Psoas muscle (tissue), 8 donors: Measurements from ENCODE around the gene PER2. TPM values are rescaled to one million over a fixed set of nuclear protein-coding genes. Genes with fewer than 3 reads are reported as not detected.
A peak's percentile ranks its signal among the peaks of the same experiment; 100 is the strongest.

Experiments
- ATAC-seq, 4 donors: fragments of 200-7000 bp; cut with Tn5 transposase; one replicate each; pipeline ENCODE4 v1.9.1; 2020; ENCODE audit warnings: moderate library complexity in 3 of 4, mild to moderate bottlenecking in 2 of 4
- DNase-seq, 2 donors: peaks; one replicate each; pipeline ENCODE4 v3.0.0-alpha.2; 2020
- H3K27ac ChIP-seq: fragments of 200-600 bp; one replicate; pipeline ENCODE4 v1.8.0; 2022
- H3K27me3 ChIP-seq, 3 donors: fragments of 200-600 bp in 1 of 3; one replicate each; pipeline versions ENCODE4 v1.6.1 to v1.8.0; 2013 to 2022; ENCODE audit warnings: low read length in 2 of 3, mild to moderate bottlenecking in 2 of 3, moderate library complexity in 1 of 3; ENCODE audit not compliant: insufficient read depth in 3 of 3
- H3K36me3 ChIP-seq, 2 donors: fragments of 200-600 bp in 1 of 2; one replicate each; pipeline versions ENCODE4 v1.6.1 to v1.8.0; 2013 to 2022; ENCODE audit warnings: low read depth in 1 of 2, mild to moderate bottlenecking in 1 of 2, moderate library complexity in 1 of 2; ENCODE audit not compliant: insufficient read depth in 1 of 2
- H3K4me1 ChIP-seq: fragments of 200-600 bp; one replicate; pipeline ENCODE4 v1.8.0; 2022
- H3K4me3 ChIP-seq: fragments of 200-600 bp; one replicate; pipeline ENCODE4 v1.8.0; 2022; ENCODE audit warnings: mild to moderate bottlenecking
- H3K9me3 ChIP-seq: fragments of 200-600 bp; one replicate; pipeline ENCODE4 v1.8.0; 2022
- CTCF ChIP-seq: fragments of 200-600 bp; IDR thresholded peaks from one replicate; pipeline ENCODE4 v1.8.0; 2022; ENCODE audit warnings: antibody characterized with exemption
- WGBS, 3 donors: extraction: QIAGEN DNeasy Blood & Tissue Kit; methylation state at CpG; one replicate each; pipeline versions ENCODE4 v1.1.6 to v1.1.7; 2013; 5-methylcytosine and 5-hydroxymethylcytosine counted together
- intact Hi-C, 2 donors: fragments of 100-400 bp; cut with DNase I; formaldehyde crosslinking; loops; one replicate each; pipeline versions ENCODE4 v1.11.0 to v1.14.2; 2022
- polyA plus RNA-seq, 3 donors: library from polyadenylated mRNA; stranded (reverse); fragments of 200-250 nt; gene quantifications; one replicate each; pipeline ENCODE4 v1.2.3, GENCODE V29; 2013
- total RNA-seq, 4 donors: library from RNA; stranded (reverse); fragmentation: NEBNext Ultra II Directional in 2 of 4; extraction: Animal tissue kit (Norgen Biotek cat#: 25700) in 2 of 4; gene quantifications; one replicate each; pipeline versions ENCODE4 v1.2.1 to v1.2.4, GENCODE V29; 2021 to 2023
- donor health status: healthy with polysubstance abuse.
- donor health status: DM: no; HTN: no; CAD: no; lungs with moderate emphysema.
- donor health status: Bipolar disorder and iron deficiency.
- donor health status: healthy.
- donor health status: DM: yes; HTN: yes; CAD: no.
- donor health status: DM: no; HTN: no; CAD: no.
- donor health status: DM: no; HTN: no; CAD: no.
- donor health status: DM: yes; HTN: yes; CAD: no.

Gene PER2
- total and polyA plus RNA-seq, 7 donors, result 1.9 to 20.7 (median 7.8) TPM

- TF ChIP-seq CTCF, result no peak
- ATAC-seq, result peak; percentile 95 to 97 (median 96)
- 1% methylated on average over 25 to 58 of the region's 58 CpGs for WGBS, 3 donors
- intact Hi-C loops, result loop anchor here in 1 of 2 donors (1.0 kb wide), 1 partner anchor 16 kb away; no protein-coding TSS in a partner anchor
- Histone ChIP-seq H3K4me1 (peaks cover 33% of the 10 kb centered on the region), H3K4me3 (peak within 1 kb of the TSS; percentile 82), H3K36me3 (no peaks in the 10 kb centered on the region), H3K27me3 (no peaks in the 10 kb centered on the region), H3K27ac (peak within 1 kb of the TSS; percentile 86), H3K9me3 (no peaks in the 10 kb centered on the region)
- DNase-seq, result peak; percentile 95 to 97
These were observed 31.8 kb upstream of the PER2 start, which contains the start of gene TRAF3IP1 for GRCh38 chr2:238320246-238320647. TRAF3IP1 (plus strand) TSS chr2:238320518; CDS start chr2:238320663, 145 bp downstream.

- no peaks in the 10 kb centered on the region for H3K27me3 ChIP-seq
- H3K4me1 ChIP-seq, result peaks cover 5% of the 10 kb centered on the region
- no peak overlapping the region for H3K4me3 ChIP-seq
- ATAC-seq (no peak), DNase-seq (no peak)
- no peak for TF ChIP-seq CTCF
- no peaks in the 10 kb centered on the region for H3K36me3 ChIP-seq
- H3K9me3 ChIP-seq, result no peaks in the 10 kb centered on the region
- WGBS, 3 donors, result 97 to 98% (median 97%) methylated on average over 13 of the region's 13 CpGs
- no peak overlapping the region for H3K27ac ChIP-seq
- intact Hi-C loops, result no loop called here
These were observed 26.7 kb upstream of the PER2 start for GRCh38 chr2:238315031-238315595.

GRCh38 chr2:238314576-238314975 is 26.2 kb upstream of the PER2 start:
- Histone ChIP-seq H3K4me3 (no peak overlapping the region), H3K27ac (no peak overlapping the region), H3K36me3 (no peaks in the 10 kb centered on the region), H3K4me1 (peaks cover 5% of the 10 kb centered on the region), H3K9me3 (no peaks in the 10 kb centered on the region), H3K27me3 (no peaks in the 10 kb centered on the region)
- TF ChIP-seq CTCF, result no peak
- DNase-seq, result no peak
- no peak for ATAC-seq
- intact Hi-C loops, result no loop called here
- 94 to 95% (median 95%) methylated on average over 8 of the region's 8 CpGs for WGBS, 3 donors

- Histone ChIP-seq H3K27me3 (no peaks in the 10 kb centered on the region), H3K27ac (no peak overlapping the region), H3K36me3 (no peaks in the 10 kb centered on the region), H3K9me3 (no peaks in the 10 kb centered on the region), H3K4me3 (no peak overlapping the region), H3K4me1 (no peaks in the 10 kb centered on the region)
- DNase-seq, result no peak
- 46 to 77% (median 62%) methylated on average over 2 of the region's 2 CpGs for WGBS, 3 donors
- intact Hi-C loops, result no loop called here
- TF ChIP-seq CTCF, result no peak
- ATAC-seq, result no peak
These were observed 25.6 kb upstream of the PER2 start for GRCh38 chr2:238313991-238314350.
